Suprapubic skin (tissue), 2 donors: ENCODE data around the gene KPNA4.

ENCODE experiments used
- EP300 ChIP-seq: sonication (generic); formaldehyde crosslinking; IDR thresholded peaks from one replicate; pipeline ENCODE4 v1.6.1; 2017; ENCODE audit warnings: antibody characterized with exemption
- POLR2A ChIP-seq, 2 donors: fragments of 450-650 bp; IDR thresholded peaks; one replicate each; pipeline ENCODE4 v1.6.1; 2017; ENCODE audit warnings: antibody characterized with exemption in 2 of 2, mild to moderate bottlenecking in 2 of 2, moderate library complexity in 2 of 2

DNA sequence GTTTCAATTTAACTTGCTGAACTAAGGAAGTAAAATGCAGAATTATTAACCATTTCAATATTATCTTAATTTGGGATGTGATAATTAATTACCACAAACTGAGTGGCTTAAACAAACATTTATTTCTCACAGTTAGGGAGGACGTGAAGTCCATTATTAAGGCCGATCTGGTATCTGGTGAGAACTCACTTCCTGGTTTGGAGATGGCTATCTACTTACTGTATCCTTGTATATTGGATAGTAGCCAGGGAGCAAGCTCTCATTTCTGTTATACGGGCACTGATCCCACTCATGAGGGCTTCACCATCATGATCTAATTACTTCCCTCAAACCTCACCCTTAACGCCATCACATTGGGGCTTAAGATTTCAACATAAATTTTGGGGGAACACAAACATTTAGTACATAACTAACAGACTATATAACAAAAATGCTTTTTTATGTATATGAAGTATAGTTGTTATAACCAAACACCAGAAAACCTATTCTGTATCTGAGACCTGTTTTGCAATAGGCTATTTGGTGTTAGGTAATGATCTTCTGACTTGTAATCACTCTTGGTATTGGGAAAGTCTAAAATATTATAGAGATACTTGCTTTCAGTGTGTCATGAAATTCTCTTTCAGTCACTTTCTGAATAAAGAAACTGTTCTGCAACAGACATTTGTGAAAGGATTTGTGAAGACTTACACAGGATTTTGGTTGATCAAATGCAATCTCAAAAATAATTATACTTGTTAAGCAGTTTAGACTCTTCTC, 4.7 kb upstream of the KPNA4 start:
- TF ChIP-seq EP300 (no peak), POLR2A (IDR thresholded peaks at IDR 0.05) (no peak)
